Left lung (tissue), 10 donors: Measurements from ENCODE around the gene TP53TG5. TPM values are rescaled to one million over a fixed set of nuclear protein-coding genes. Genes with fewer than 3 reads are reported as not detected.

Experiments used
- ATAC-seq: fragments of 200-7000 bp; cut with Tn5 transposase; one replicate; pipeline ENCODE4 v1.9.1; 2020; ENCODE audit warnings: moderate library complexity
- DNase-seq, 4 donors: peaks; one replicate each; pipeline ENCODE4 v3.0.0-alpha.2; 2013 to 2020
- H3K27ac ChIP-seq, 2 donors: fragments of 200-600 bp; sonication (generic) in 1 of 2; one replicate each; pipeline versions ENCODE4 v1.5.0 to v1.8.0; 2020 to 2021
- H3K27me3 ChIP-seq, 2 donors: fragments of 200-600 bp; sonication (generic) in 1 of 2; one replicate each; pipeline versions ENCODE4 v1.5.0 to v1.8.0; 2020 to 2021
- H3K36me3 ChIP-seq, 2 donors: fragments of 200-600 bp; sonication (generic) in 1 of 2; one replicate each; pipeline versions ENCODE4 v1.5.0 to v1.8.0; 2020 to 2021
- H3K4me1 ChIP-seq, 2 donors: fragments of 200-600 bp; one replicate each; pipeline ENCODE4 v1.8.0; 2021
- H3K4me3 ChIP-seq, 2 donors: fragments of 200-600 bp; sonication (generic) in 1 of 2; one replicate each; pipeline versions ENCODE4 v1.5.0 to v1.8.0; 2020 to 2021; ENCODE audit warnings: mild to moderate bottlenecking in 1 of 2
- H3K9me3 ChIP-seq, 2 donors: fragments of 200-600 bp; sonication (generic) in 1 of 2; one replicate each; pipeline versions ENCODE4 v1.5.0 to v1.8.0; 2020 to 2021
- CTCF ChIP-seq, 2 donors: fragments of 200-600 bp; sonication (generic) in 1 of 2; IDR thresholded peaks; one replicate each; pipeline versions ENCODE4 v1.5.0 to v1.8.0; 2021; ENCODE audit warnings: antibody characterized with exemption in 2 of 2
- intact Hi-C, 2 donors: fragments of 100-400 bp; cut with DNase I; formaldehyde crosslinking; loops; one replicate each; pipeline versions ENCODE4 v1.11.2 to v1.14.2; 2022
- polyA plus RNA-seq, 6 donors: library from polyadenylated mRNA; unstranded; fragments of 120-200 nt; gene quantifications; one replicate each; pipeline ENCODE4 v1.2.1, GENCODE V29; 2013; ENCODE audit not compliant: insufficient read length in 6 of 6
- total RNA-seq, 2 donors: library from RNA; stranded (reverse); fragmentation: NEBNext Ultra II Directional; extraction: Animal tissue kit (Norgen Biotek cat#: 25700); gene quantifications; one replicate each; pipeline ENCODE4 v1.2.1, GENCODE V29; 2021
- donor health status: DM: no; HTN: yes; CAD: no.
- donor health status: DM: no; HTN: no; CAD: no.

The TP53TG5 gene
- total and polyA plus RNA-seq, 8 donors = 0.44 to 2.0 (median 1.6) TPM; not detected in 1

- DNase-seq (peak; percentile 73 to 94 (median 88)), ATAC-seq (peak; percentile 93)
- TF ChIP-seq CTCF (IDR thresholded peaks at IDR 0.05) = no peak
- intact Hi-C loops = no loop called here
- peaks cover 0 to 38% of the 10 kb centered on the region in 2 donors for H3K36me3 ChIP-seq
- H3K4me1 ChIP-seq = peaks cover 14 to 42% of the 10 kb centered on the region in 2 donors
- H3K9me3 ChIP-seq = no peaks in the 10 kb centered on the region
- H3K27ac ChIP-seq = peak within 1 kb of the TSS; percentile 54 to 81
- no peaks in the 10 kb centered on the region for H3K27me3 ChIP-seq
- H3K4me3 ChIP-seq = peak within 1 kb of the TSS; percentile 74 to 80
Observed at GRCh38 chr20:45415822-45416637, 37.9 kb upstream of the TP53TG5 start, which contains the start of gene PIGT. Gene PIGT, plus strand, starts transcription at chr20:45416141. Its CDS starts 16 bp downstream, at chr20:45416157.

- TF ChIP-seq CTCF (IDR thresholded peaks at IDR 0.05) = no peak
- Histone ChIP-seq H3K27ac (no peak overlapping the region), H3K27me3 (peaks cover 0 to under 1% of the 10 kb centered on the region in 2 donors), H3K4me3 (no peak overlapping the region), H3K4me1 (peaks cover 5 to 38% of the 10 kb centered on the region in 2 donors), H3K9me3 (no peaks in the 10 kb centered on the region), H3K36me3 (peaks cover 0 to 32% of the 10 kb centered on the region in 2 donors)
- DNase-seq (no peak), ATAC-seq (no peak)
- intact Hi-C loops = no loop called here
Observed at GRCh38 chr20:45413479-45413878, 35.4 kb upstream of the TP53TG5 start.

GRCh38 chr20:45412653-45413052 lies 34.5 kb upstream of the TP53TG5 start:
- no peaks in the 10 kb centered on the region for H3K9me3 ChIP-seq
- H3K27ac ChIP-seq = no peak overlapping the region
- ATAC-seq (no peak), DNase-seq (no peak)
- intact Hi-C loops = no loop called here
- no peak overlapping the region for H3K4me3 ChIP-seq
- H3K36me3 ChIP-seq = peaks cover 0 to 28% of the 10 kb centered on the region in 2 donors
- H3K4me1 ChIP-seq = peaks cover 6 to 39% of the 10 kb centered on the region in 2 donors
- H3K27me3 ChIP-seq = peaks cover 0 to 9% of the 10 kb centered on the region in 2 donors
- TF ChIP-seq CTCF (IDR thresholded peaks at IDR 0.05) = no peak

- ATAC-seq (no peak), DNase-seq (no peak)
- Histone ChIP-seq H3K4me1 (peaks cover 4 to 28% of the 10 kb centered on the region in 2 donors), H3K4me3 (no peak overlapping the region), H3K27me3 (peaks cover 0 to 26% of the 10 kb centered on the region in 2 donors), H3K27ac (no peak overlapping the region), H3K36me3 (peaks cover 0 to 28% of the 10 kb centered on the region in 2 donors), H3K9me3 (no peaks in the 10 kb centered on the region)
- TF ChIP-seq CTCF (IDR thresholded peaks at IDR 0.05) = no peak
- intact Hi-C loops = no loop called here
Observed at GRCh38 chr20:45410887-45411286, 32.8 kb upstream of the TP53TG5 start.

- Histone ChIP-seq H3K9me3 (no peaks in the 10 kb centered on the region), H3K4me1 (peaks cover 4 to 28% of the 10 kb centered on the region in 2 donors), H3K4me3 (no peak overlapping the region), H3K27me3 (peaks cover 0 to 38% of the 10 kb centered on the region in 2 donors), H3K36me3 (peaks cover 0 to 28% of the 10 kb centered on the region in 2 donors), H3K27ac (no peak overlapping the region)
- ATAC-seq = no peak
- DNase-seq = no peak
- TF ChIP-seq CTCF (IDR thresholded peaks at IDR 0.05) = no peak
- intact Hi-C loops = no loop called here
Observed at GRCh38 chr20:45409521-45410272, 31.6 kb upstream of the TP53TG5 start.
